Neural crest cell (in vitro differentiated cells): ENCODE data around the gene PPM1L. TPM values are rescaled to one million over a fixed set of nuclear protein-coding genes. Genes with fewer than 3 reads are reported as not detected.
"Not testable (repeated sequence)": the region's sequence is repeated elsewhere in the genome, so short reads cannot be mapped to it uniquely, and the experiment has no call there.

Experiments
- DNase-seq: peaks from one replicate; pipeline ENCODE4 v3.0.0; 2021; ENCODE audit warnings: low read depth, mixed read lengths, low spot score
- H3K27ac Mint-ChIP-seq: one replicate; pipeline ENCODE4 v1.8.0; 2021; ENCODE audit warnings: mild to moderate bottlenecking, mixed read lengths; ENCODE audit not compliant: unreplicated experiment
- H3K27me3 Mint-ChIP-seq: 2 replicates; pipeline ENCODE4 v1.8.0; 2021; ENCODE audit warnings: low read depth, mild to moderate bottlenecking, mixed read lengths
- H3K36me3 Mint-ChIP-seq: 2 replicates; pipeline ENCODE4 v1.8.0; 2021; ENCODE audit warnings: low read depth, mild to moderate bottlenecking, mixed read lengths
- H3K4me1 Mint-ChIP-seq: 2 replicates; pipeline ENCODE4 v1.8.0; 2021; ENCODE audit warnings: mixed read lengths
- H3K4me3 Mint-ChIP-seq: one replicate; pipeline ENCODE4 v1.8.0; 2021; ENCODE audit warnings: mild to moderate bottlenecking, mixed read lengths
- H3K9me3 Mint-ChIP-seq: 2 replicates; pipeline ENCODE4 v1.8.0; 2021; ENCODE audit warnings: mixed read lengths
- long read RNA-seq: library from polyadenylated mRNA; unstranded; transcript quantifications from one replicate; pipeline ENCODE4 v2.0.0, GENCODE V29; 2020
- total RNA-seq: library from RNA; stranded (reverse); gene quantifications from 2 replicates; pipeline ENCODE4 v1.2.1, GENCODE V29; 2021
- TF ChIP-seq, protein P1 (sequence below): fragments of 200-600 bp; sonication (generic); conservative IDR thresholded peaks from 2 replicates; pipeline ENCODE4 v1.5.0; 2021; ENCODE audit warnings: antibody characterized with exemption, mild to moderate bottlenecking

The PPM1L gene
- 33.9 and 34.3 TPM in 2 replicates for total RNA-seq
- long read RNA-seq, partial matches to known transcripts = 1 of 12 reads
- long read RNA-seq, other reads (novel, unspliced or antisense) = 11 of 12 reads

DNA sequence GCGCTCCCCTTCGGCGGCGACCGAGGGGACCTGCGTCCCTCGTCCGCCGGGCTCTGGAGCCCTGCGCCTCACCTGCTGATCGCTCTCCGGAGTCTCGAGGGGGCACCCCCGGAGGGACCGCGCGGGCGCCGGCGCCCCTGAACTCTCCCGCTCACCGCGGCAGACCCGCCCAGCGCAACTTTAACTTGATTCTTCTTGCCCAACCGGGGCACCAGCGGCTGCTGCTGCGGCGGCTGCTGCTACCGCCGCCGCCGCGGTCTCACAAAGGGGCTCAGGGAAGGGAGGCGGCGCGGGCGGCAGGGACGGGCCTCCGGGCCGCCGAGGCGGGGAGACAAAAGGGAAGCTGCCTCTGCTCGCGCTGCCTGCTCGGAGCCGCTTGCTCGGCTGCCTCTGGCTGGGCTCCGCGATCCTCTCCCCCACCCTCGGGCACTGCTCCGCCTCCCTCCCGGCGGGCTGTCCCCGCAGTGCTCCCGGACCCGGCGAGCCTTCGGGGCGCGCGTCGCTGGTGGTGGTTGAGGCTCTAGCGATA is at the start of gene PPM1L:
Gene PPM1L (plus strand): TSS at position 456 of the 529 bp plus-strand sequence.
- no peaks in the 10 kb centered on the region for H3K36me3 Mint-ChIP-seq
- TF ChIP-seq, protein P1, sequence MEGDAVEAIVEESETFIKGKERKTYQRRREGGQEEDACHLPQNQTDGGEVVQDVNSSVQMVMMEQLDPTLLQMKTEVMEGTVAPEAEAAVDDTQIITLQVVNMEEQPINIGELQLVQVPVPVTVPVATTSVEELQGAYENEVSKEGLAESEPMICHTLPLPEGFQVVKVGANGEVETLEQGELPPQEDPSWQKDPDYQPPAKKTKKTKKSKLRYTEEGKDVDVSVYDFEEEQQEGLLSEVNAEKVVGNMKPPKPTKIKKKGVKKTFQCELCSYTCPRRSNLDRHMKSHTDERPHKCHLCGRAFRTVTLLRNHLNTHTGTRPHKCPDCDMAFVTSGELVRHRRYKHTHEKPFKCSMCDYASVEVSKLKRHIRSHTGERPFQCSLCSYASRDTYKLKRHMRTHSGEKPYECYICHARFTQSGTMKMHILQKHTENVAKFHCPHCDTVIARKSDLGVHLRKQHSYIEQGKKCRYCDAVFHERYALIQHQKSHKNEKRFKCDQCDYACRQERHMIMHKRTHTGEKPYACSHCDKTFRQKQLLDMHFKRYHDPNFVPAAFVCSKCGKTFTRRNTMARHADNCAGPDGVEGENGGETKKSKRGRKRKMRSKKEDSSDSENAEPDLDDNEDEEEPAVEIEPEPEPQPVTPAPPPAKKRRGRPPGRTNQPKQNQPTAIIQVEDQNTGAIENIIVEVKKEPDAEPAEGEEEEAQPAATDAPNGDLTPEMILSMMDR = no peak
- H3K4me3 Mint-ChIP-seq = peak within 1 kb of the TSS; percentile 99
- peak within 1 kb of the TSS; percentile 96 for H3K27ac Mint-ChIP-seq
- peaks cover 11% of the 10 kb centered on the region for H3K27me3 Mint-ChIP-seq
- no peaks in the 10 kb centered on the region for H3K9me3 Mint-ChIP-seq
- DNase-seq = peak; percentile 59
- peaks cover 47% of the 10 kb centered on the region for H3K4me1 Mint-ChIP-seq

DNA sequence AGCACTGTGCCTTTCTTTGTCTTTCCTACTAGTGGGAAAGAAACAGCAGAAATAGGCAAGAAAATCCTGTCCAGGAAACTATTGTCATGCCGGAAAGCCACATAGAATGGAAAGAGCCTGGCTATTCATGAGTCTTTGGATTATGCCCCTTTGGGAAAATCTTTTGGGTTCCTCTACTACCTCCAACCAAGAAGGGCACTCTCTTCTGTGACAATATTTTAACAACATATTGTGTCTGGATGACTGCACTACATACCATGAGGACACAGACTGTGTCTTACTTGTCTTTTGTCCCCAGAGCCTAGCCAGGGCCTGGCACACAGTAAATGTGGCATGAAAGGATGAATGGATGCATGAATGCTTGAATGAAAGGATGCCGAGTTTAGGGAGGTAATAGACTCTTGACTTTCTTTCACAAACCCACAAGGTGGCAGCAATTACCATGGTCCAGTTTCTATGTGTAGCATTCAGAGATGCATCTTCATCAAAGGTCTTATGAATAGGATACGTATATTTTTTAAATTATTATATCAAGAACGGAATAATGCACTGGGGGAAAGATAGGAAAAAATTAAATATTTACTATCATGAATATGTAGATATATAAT is 48.7 kb upstream of the PPM1L start:
- TF ChIP-seq, protein P1 = peak; percentile 75
- peak; percentile 5 for DNase-seq
- H3K4me3 Mint-ChIP-seq = no peak overlapping the region
- H3K27ac Mint-ChIP-seq = no peak overlapping the region
- H3K36me3 Mint-ChIP-seq = no peaks in the 10 kb centered on the region
- H3K9me3 Mint-ChIP-seq = no peaks in the 10 kb centered on the region
- H3K27me3 Mint-ChIP-seq = peaks cover 27% of the 10 kb centered on the region
- H3K4me1 Mint-ChIP-seq = no peaks in the 10 kb centered on the region

DNA sequence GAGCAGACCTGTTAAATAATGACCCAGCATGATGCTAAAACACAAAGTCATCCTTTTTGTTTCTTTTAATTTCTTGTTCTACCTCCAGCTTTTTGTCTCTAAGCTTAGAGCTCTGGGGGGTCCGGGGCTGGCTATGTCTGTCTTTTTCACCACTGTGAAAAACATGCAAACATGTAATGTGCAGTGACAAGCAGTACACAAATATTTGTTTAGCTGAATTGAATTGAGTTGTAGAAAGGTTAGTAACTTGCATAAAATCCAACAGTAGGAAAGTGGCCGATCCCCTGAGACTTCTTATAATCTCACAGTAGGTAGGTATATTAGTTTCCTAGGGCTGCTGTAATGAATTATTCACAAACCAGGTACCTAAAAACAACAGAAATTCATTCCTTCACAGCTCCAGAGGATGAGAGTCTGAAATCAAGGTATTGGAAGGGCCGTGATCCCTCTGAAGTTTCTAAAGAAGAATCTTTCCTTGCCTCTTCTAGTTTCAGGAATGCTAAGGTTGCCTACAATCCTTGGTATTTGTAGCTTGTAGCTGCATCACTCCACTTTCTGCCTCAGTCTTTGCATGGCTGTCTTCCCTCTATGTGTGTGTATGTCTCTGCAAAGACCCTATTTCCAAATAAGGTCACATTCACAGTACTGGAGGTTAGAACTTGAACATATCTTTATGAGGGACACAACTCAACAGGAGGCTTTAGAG is 46.4 kb upstream of the PPM1L start:
- TF ChIP-seq, protein P1 = no peak
- H3K27ac Mint-ChIP-seq = no peak overlapping the region
- H3K4me3 Mint-ChIP-seq = no peak overlapping the region
- peaks cover 25% of the 10 kb centered on the region for H3K27me3 Mint-ChIP-seq
- H3K4me1 Mint-ChIP-seq = no peaks in the 10 kb centered on the region
- H3K36me3 Mint-ChIP-seq = no peaks in the 10 kb centered on the region
- no peak for DNase-seq
- no peaks in the 10 kb centered on the region for H3K9me3 Mint-ChIP-seq

DNA sequence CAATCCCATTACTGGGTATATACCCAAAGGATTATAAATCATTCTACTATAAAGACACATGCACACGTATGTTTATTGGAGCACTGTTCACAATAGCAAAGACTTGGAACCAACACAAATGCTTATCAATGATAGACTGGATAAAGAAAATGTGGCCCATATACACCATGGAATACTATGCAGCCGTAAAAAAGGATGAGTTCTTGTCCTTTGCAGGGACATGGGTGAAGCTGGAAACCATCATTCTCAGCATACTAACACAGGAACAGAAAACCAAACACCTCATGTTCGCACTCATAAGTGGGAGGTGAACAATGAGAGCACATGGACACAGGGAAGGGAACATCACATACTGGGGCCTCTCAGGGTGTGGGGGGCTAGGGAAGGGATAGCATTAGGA is 42.9 kb upstream of the PPM1L start:
- not testable (repeated sequence) for H3K9me3 Mint-ChIP-seq, H3K36me3 Mint-ChIP-seq, DNase-seq, H3K27ac Mint-ChIP-seq, H3K27me3 Mint-ChIP-seq, H3K4me3 Mint-ChIP-seq, H3K4me1 Mint-ChIP-seq

DNA sequence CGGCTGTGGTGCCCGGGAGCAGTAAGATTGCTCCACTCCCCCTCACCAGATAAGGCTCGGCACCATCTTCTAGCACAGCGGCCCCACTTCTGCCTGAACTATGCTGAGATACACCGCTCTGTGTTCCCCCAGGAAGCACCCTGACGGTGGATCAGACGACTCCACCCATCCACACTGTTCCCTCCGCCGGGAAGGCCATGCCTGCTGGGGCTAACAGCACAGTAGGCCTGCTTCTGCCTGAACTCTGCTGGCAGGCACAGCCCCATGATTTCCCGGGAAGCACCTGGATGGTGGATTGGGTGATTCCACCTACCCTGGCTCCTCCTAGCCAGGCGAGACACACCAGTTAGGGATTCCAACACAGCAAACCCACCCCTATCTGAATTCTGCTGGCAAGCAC is 36.3 kb upstream of the PPM1L start:
- no peak for DNase-seq
- peaks cover 2% of the 10 kb centered on the region for H3K27me3 Mint-ChIP-seq
- H3K4me1 Mint-ChIP-seq = no peaks in the 10 kb centered on the region
- H3K36me3 Mint-ChIP-seq = no peaks in the 10 kb centered on the region
- no peak overlapping the region for H3K27ac Mint-ChIP-seq
- H3K4me3 Mint-ChIP-seq = no peak overlapping the region
- H3K9me3 Mint-ChIP-seq = peaks cover 9% of the 10 kb centered on the region
- TF ChIP-seq, protein P1 = no peak
